Activated naive CD4-positive, alpha-beta T cell treated with Interleukin-2 at 50 U/mL for 16 hours (primary cell): ENCODE results near the gene NOA1.

Experiments
- DNase-seq: peaks from one replicate; pipeline ENCODE4 v3.0.0-alpha.2; 2020

Gene NOA1

DNA sequence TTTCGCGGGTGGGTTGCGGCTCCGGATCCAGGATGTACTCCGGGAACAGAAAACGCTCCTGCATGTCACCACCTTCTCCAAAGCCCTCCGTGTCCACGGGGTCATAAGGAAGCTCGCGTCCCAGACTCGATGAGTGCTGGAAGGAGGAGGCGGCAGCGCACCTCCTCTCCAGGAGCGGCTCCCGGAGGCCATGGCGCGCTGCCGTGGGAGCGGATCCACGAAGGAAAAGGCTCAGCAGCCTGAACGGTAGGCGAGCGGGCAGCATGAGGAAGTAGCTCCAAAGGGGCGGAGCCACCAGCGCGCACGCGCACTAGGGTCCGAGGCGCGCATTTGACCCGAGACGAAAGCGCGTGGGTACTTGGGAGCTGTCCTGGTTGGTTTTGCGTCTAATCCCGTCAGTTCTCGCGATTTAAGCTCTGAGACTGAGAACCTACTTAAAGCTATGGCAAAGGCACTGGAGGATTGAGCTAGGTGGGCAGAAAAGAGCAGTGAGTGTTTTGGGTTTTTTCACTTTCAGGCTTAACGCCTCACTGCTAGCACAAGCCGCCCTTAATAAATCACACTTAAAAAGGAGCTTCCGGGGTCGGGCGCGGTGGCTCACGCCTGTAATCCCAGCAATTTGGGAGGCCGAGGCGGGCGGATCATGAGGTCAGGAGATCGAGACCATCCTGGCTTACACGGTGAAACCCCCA is at the start of gene NOA1:
NOA1 (minus strand) TSS at position 286 of the 692 bp plus-strand sequence; CDS start at position 265, 21 bp downstream.
- DNase-seq: peak; percentile 98

DNA sequence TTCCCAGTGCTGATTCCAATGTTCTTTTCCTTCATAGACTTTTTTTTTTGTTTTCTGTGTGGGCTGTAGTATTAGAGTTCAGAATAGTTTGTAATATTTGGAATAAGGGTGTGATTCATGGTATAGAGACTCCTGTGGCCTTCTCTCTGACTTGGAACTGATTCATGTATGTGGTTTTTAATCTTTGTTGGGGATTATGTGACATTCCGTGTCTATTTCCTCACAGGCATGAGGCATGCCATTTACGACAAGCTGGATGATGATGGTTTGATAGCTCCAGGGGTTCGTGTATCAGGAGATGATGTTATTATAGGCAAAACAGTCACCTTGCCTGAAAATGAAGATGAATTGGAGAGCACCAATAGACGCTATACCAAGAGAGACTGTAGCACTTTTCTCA is 45.7 kb upstream of the NOA1 start:
- DNase-seq: no peak

GRCh38 chr4:57020467-57021101 is 43.2 kb upstream of the NOA1 start:
- DNase-seq: no peak

- no peak for DNase-seq
Observed at GRCh38 chr4:57018980-57019379, 41.6 kb upstream of the NOA1 start.

DNA sequence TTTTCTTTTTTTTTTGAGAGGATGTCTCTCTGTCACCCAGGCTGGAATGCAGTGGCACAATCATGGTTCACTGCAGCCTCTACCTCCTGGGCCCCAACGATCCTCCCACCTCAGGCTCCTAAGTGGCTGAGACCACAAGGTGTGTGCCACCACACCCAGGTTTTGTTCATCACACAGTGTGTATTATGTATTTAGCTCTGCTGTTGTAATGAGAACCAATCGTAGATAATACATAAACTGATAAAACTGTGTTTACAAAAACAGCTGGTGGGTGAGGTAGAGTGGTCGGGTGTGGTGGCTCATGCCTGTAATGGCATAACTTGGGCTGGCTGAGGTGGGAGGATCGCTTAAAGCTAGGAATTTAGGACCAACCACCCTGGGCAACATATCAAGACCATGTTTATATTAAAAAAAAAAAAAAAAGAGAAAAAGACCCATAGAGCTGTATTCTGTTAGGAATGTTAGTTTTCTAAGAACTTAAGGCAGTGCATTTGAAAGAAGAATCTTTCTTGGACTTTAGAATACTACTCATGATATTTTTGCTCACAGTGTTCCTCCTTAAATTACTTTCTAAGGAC is 36.2 kb upstream of the NOA1 start:
- DNase-seq: no peak

- no peak for DNase-seq
Observed at GRCh38 chr4:56999751-57000150, 22.3 kb upstream of the NOA1 start.

- no peak for DNase-seq
Observed at GRCh38 chr4:56995525-56995924, 18.1 kb upstream of the NOA1 start.

GRCh38 chr4:56990109-56990905 is 12.9 kb upstream of the NOA1 start:
- no peak for DNase-seq

DNA sequence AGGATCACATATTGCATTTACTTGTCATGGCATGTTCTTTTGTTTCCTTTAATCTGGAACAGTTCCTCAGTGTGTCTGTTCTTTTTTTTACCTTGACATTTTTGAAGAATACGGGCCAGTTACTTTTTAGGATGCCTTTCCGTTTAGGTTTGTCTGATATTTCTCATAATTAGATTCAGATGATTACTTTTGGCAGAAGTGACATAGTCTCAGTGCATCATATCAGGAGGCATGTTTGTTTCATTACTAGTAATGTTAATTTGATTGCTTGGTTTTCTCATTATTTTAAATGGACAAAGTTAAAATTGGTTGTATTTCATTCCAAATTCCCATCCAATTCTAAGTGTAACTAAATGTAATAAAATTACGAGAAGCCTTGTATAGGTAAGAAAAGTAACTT is 9.5 kb upstream of the NOA1 start:
- DNase-seq: no peak

- no peak for DNase-seq
Observed at GRCh38 chr4:56986192-56986591, 8.8 kb upstream of the NOA1 start.

DNA sequence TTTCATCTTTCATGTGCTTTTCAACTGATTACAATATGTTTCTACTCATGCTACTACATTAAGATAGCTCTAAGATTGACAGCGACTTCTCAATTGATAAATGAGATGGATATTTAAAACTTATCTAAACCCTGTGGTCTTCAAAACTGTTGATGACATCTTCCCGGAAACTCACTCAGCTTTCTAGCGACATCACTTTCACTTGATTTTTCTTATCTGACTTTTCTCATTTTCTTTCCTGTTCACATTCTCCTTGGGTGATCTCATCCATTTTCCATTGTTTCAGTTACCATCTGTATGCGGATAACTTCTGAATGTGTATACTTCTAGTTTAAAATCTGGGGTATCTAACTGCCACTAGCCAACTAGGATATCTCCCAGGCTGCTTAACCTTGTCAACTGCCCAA is 4.4 kb upstream of the NOA1 start:
- no peak for DNase-seq

DNA sequence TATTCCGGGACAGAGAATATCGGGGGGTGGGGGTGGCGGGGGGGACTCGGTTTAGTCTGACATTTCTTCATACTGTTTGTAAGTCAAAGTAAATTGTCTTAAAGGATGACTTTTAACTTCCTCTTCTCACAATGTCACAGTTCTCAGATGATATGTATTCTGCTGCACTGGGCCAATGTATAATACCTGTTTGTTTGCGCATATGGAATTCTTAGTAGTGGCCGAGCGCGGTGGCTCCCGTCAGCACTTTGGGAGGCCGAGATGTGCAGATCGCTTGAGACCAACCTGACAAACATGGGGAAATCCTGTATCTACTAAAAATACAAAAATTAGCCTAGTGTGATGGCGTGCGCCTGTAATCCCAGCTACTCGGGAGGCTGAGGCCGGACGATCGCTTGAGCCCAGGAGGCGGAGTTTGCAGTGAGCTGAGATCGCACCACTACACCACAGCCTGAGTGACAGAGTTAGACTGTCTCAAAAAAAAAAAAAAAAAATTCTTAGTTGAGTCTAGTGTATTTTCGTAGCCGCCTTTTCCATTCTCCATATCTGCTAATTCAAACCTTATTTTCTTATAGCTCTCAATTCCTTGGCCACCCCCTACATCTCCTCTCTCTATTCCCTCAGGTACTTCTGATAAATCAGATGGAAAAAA is 2.1 kb upstream of the NOA1 start:
- DNase-seq: peak; percentile 57

- peak; percentile 90 for DNase-seq
Observed at GRCh38 chr4:56978750-56979303, 1.4 kb upstream of the NOA1 start, which contains the start of gene POLR2B. TSS of gene POLR2B (plus strand) at chr4:56978896. CDS start at chr4:56978986, 90 bp downstream.

DNA sequence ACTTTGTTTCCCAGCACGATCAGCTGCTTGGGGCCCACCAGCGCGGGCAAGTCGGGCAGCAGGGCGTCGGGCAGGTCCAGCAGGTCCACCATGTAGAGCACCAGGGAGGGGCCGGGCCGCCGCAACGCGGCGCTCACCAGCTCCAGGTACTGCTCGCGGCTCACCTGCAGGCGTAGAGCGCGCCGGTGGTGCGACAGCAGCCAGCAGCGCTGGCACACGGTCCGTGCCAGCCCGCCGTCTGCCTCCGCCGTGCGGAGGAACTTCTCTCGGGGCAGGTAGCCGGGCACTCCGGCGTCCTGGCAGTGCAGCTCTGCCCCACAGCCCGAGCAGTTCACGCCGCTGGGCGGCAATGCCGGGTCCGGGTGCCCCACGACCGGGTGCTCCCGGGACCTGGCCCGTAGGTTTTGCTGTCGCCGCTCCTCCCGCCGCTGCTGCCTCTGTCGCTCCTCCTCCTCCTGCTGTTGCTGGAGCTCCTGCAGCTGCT is 527 bp downstream of the NOA1 start:
- peak; percentile 58 for DNase-seq

DNA sequence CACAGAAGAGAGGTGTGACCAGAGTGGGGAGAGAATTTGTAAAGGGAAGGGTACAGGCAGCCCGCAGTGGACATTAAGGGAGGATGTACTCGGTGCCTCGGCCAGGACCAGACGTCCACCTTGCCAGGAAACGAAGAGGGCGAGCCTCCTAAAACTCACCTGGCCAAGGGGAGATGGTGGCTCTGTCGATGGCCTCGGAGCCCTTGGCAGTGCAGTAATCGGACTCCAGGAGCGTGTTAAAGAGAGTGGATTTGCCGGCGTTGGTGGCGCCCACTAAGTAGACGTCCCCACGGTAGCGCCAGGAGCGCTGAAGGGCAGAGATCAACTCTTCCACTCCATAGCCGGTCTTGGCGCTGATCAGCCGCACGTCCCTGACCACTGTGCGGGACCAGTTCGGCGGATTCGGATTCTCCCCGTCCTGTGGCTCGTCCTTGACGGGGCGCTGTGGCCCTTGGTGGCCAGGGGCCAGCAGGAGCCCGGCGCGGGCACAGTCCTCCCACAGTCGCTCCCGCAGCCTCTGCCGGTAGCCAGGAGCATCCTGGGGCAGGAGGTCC is 1.0 kb downstream of the NOA1 start:
- DNase-seq: no peak

GRCh38 chr4:56973336-56973735 is 4.1 kb downstream of the NOA1 start:
- no peak for DNase-seq

DNA sequence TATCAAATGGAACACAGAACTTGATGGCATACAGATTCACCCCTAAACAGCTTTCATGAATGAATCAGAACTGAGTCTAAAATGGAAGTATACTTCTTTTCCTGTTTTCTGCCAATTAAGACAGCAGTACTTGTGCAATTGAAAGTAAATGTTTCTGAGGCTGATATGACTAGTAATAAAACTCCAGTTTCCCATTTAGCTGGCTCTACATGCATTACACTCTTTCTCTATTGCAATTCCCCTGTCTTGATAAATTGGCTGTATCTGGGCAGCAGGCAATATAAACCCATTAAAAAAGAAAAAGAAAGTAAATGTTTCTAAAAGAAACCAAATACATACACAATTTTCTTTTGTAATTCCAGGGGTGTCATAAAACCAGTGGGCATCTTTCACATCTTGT is 4.6 kb downstream of the NOA1 start:
- no peak for DNase-seq

GRCh38 chr4:56972389-56972788 is 5.0 kb downstream of the NOA1 start:
- no peak for DNase-seq

GRCh38 chr4:56971383-56971782 is 6.0 kb downstream of the NOA1 start:
- no peak for DNase-seq

DNA sequence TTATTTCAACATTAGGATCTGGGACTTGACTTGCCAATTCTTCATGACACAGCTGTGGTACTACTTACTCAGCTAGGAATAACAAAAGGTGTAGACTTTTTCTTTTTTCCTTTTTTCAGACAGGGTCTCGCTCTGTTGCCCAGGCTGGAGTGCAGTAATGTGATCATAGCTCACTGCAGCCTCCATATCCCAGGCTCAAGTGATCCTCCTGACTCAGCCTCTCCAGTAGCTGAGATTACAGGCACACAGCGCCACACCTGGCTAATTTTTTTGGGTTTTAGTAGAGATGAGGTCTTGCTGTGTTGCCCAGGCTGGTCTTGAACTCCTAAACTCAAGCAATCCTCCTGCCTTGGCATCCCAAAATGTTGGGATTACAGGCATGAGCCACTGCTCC is 16.3 kb downstream of the NOA1 start:
- DNase-seq: no peak

- DNase-seq: no peak
Observed at GRCh38 chr4:56959100-56959499, 18.3 kb downstream of the NOA1 start.

- no peak for DNase-seq
Observed at GRCh38 chr4:56958111-56958517, 19.3 kb downstream of the NOA1 start.
